HG02798 (cell line): ENCODE results near the gene SLC24A4.

Source experiments
- ATAC-seq: cut with Tn5 transposase; IDR thresholded peaks from one replicate; pipeline ENCODE4 v1.9.1; 2021; ENCODE audit warnings: mild to moderate bottlenecking; ENCODE audit not compliant: unreplicated experiment, poor library complexity

The SLC24A4 gene

DNA sequence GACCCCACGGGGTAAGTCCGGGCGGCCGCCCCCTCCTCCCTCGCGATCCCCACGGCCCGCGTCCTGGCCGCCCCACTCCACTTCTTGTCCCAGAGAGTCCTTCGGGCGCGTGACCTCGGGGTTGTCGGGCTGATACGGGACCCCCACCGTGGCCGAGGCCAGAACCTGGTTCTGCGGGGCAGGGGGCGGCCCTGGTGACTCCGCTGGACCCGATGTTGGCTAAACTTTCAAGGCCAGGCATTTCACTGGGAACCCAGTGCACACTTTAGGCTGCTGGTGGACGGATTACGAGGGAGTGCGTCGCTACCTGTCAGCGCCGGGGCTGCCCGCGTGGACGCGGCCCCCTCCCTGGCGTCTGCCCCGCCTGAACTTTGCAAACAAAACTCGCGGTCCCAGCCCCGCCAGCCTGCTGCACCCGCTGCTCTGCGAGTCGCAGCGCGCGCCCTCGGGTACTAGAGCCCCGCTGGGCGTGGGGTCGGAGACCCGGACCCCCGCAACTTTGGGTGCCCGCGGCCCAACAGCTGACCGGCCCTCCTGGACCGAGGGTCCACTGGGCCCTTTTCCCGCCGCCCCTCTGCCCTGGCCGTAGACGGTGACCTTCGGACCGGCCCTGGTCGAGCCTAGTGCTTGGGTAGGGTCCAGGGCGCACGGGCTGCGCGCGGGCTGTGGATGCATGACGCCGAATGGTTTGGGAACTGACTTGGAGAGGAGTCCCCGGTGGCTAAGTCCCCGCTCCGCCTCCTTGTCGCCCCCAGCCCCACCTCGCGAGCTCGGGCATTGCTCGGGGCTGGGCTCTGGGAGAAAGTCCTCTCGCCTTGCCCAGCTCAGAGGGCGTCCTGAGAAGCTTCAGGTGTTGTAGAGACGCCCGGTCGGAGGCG is 191.2 kb downstream of the SLC24A4 start:
- peak; percentile 17 for ATAC-seq

DNA sequence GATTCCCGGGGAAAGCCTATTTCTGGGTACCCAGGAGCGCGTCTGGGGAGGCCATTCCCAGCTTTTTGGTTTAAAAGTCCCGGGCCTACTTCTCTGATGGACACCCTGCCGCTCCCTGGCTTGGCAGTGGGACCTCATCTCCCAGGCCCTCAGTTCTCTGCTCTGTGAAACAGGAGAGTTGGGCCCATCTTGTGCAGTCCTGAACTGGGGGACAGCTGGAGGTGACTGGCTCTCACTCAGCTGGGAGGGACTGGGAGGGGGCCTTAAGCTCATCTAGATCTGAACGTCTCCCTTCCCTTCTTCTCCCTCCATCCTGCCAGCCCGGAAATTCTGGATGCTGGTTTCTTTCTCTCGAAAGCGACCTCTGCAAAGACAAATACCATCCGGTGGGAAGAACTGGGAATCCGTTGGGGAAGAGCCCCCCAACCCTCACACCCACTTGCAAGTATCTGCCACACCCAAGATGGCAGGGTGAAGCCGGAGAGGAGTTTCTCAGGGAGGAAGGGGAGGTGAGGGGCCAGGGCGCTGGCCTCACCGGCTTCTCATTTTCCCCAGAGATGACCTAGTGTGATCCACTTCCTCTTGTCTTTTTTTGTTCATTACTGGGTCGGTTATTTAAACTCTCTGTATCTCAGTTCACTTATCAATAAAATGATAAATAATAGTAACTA is 192.0 kb downstream of the SLC24A4 start:
- no peak for ATAC-seq

- ATAC-seq = no peak
Observed at GRCh38 chr14:92515546-92516343, 192.8 kb downstream of the SLC24A4 start.

- no peak for ATAC-seq
Observed at GRCh38 chr14:92516344-92516965, 193.5 kb downstream of the SLC24A4 start.

GRCh38 chr14:92516966-92517506 is 194.1 kb downstream of the SLC24A4 start:
- no peak for ATAC-seq

- no peak for ATAC-seq
Observed at GRCh38 chr14:92517761-92518160, 194.8 kb downstream of the SLC24A4 start.

GRCh38 chr14:92519246-92520101 is 196.5 kb downstream of the SLC24A4 start:
- no peak for ATAC-seq

DNA sequence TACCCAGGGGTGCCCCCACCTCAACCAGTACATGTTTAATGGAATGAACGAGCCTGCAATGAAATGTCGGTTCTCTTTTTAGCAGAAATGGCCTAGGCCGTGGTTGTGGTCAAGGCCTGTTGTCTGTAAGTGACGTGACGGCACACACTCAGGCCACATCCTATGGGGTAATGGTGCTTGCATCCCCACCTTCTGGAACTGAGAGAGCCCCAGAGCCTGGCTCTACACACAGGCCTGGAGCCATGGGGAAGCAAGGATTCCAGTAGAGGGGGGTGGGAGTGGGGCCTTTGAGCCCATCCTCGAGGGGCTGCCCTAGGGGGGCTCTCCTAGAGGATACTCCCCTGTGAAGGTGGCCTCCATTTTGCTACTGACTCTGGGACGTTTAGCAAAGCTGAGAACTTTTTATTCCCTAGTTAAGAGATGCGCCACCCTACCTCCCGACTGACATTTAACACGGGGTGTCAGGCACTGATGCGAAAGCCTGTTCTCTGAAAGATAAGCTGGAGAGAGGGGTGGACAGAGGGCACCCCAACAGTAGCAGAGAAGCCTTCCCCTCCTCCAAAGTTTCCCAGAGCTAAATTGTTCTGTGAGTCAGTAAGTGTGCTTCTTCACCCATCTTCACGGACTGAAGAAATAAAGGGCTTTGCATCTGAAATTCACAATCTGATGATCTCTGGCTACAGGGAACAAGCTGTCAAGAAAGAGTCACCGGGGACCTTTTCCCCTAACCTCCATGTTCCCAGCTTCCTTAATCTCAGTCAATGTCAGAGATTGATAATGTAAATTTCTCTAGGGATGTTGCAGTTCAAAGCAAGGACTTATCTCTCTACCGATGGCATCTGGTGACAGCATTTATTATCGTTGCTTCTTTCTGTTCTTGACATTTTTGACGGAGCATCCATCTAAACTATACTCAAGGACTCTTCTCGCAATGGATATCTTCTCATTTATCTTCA is 197.4 kb downstream of the SLC24A4 start:
- no peak for ATAC-seq

DNA sequence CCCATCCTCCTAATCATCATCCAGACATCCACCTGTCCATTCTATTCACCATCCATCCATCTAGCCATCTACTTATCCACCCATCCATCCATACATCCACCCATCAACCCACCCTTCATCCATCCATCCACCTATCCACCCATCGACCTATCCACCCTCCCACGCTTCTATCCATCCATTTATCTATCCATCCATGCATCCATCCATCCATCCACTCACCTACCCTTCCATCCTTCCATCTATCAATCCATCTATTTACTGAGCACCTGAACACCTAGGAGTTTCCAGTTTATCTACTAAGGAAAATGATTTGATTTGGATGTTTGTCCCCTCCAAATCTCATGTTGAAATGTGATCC is 198.1 kb downstream of the SLC24A4 start:
- no peak for ATAC-seq

GRCh38 chr14:92523752-92524151 is 200.8 kb downstream of the SLC24A4 start:
- ATAC-seq = no peak

DNA sequence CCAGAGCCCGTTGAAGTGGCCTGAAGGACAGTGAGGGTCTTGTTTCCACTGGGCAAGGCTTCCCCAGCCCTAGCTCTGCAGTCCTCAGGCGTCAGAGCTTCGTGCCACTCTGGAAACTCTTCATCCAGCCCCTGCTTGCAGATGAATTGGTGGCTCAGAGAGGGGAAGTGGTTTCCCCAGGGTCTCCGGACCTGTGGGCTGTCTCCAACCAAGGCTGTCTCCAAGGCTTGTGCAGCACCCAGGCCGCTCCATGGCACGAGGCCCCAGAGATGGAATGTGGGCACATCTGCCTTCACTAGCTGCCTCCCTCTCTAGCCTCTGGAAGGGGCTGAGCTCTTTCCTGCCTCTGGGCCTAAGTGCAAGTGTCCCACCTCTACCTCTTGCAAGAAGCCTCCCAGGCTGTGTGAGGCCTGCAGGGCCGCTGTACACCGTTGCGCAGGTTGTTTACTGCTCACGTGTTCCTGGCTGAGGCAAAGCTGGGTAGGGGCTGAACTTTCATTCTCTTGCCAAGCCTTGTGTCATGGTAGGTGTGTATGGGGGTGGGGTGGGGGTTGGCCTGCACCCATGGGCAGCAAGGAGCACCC is 201.7 kb downstream of the SLC24A4 start:
- no peak for ATAC-seq

DNA sequence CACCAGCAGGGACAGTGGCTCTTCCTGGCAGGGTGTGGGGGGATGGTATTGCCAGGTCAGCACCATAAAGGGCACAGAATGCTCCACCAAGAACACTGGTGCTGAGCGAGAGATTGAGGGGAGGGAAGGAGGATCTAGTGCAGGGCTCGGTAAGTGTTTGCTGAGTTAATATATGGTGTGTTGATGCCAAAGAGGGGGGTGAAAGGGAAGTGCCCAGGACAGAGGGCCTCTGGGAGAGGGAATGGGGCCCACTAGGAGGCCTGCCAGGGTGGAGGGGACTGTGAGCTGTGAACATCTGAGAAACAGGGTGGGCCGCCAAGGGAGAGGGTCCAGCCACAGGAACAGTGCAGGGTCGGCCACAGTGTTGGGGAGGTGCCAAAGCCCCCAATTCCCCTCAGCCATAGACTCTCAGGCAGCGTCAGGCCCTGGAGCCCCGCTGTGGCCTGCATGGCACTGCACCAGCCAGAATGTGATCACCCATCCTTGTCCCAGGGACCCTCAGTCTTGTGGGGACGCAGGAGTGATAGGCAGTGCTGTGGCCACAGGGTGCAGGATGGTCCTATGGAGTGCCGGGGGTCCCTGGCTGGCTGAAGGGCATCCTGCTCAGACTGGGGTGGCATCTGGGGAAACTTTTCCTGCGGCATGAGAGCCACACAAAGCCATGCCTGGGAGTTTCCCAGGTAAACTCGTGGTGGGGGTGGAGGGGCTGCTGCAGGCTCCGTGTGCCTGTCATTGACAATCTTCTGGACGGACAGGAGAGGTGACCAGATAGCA is 202.5 kb downstream of the SLC24A4 start:
- no peak for ATAC-seq

GRCh38 chr14:92527721-92528120 is 204.8 kb downstream of the SLC24A4 start:
- ATAC-seq = no peak

GRCh38 chr14:92528486-92529100 is 205.6 kb downstream of the SLC24A4 start:
- ATAC-seq = no peak

DNA sequence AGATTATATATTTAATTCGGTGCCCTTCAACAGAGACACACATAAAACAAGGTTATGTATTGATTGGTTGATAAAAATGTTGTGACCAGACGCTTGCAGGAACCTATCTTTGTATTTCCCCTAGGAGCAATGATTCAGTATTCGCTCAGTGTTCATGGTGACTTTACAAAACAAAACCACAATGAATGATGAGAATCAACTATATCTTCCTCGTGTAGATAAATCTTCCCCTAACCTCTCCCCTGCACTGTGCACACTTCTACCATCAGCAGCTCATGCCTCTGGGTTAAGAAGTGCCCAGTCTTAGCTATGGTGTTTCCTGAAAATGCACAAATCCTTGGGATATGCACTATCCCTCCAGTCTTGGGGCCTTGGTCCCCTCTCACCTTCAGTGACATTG is 206.9 kb downstream of the SLC24A4 start:
- ATAC-seq = no peak

GRCh38 chr14:92531106-92531873 is 208.3 kb downstream of the SLC24A4 start:
- ATAC-seq = peak; percentile 58
